Measurements from ENCODE around the gene RAPSN.

Gene RAPSN

GRCh38 chr11:47407746-47408590, 41.0 kb downstream of the RAPSN start, which contains the start of gene SLC39A13 (continued):
- TF ChIP-seq ZNF280D (tag by site-specific recombination; IDR thresholded peaks at IDR 0.05) (no peak), ZNF146 (tag by site-specific recombination; IDR thresholded peaks at IDR 0.05) (no peak), SALL2 (tag by site-specific recombination; IDR thresholded peaks at IDR 0.05; ENCODE audit: borderline replicate concordance) (no peak), ZBTB21 (tag by site-specific recombination; IDR thresholded peaks at IDR 0.05) (no peak), ZSCAN23 (tag by site-specific recombination; IDR thresholded peaks at IDR 0.05) (no peak), HOXC10 (CRISPR knock-in tag; IDR thresholded peaks at IDR 0.05) (0 out of 2 replicates have a peak, but pooled peaks have one; percentile 41), ZNF248 (tag by site-specific recombination; IDR thresholded peaks at IDR 0.05) (no peak), ZNF768 (tag by site-specific recombination; IDR thresholded peaks at IDR 0.05) (no peak), ZNF423 (tag by site-specific recombination; IDR thresholded peaks at IDR 0.05) (no peak), MZF1 (tag by site-specific recombination; IDR thresholded peaks at IDR 0.05; ENCODE audit: borderline replicate concordance) (no peak), OVOL3 (tag by site-specific recombination; IDR thresholded peaks at IDR 0.05) (no peak), ZNF747 (tag by site-specific recombination; IDR thresholded peaks at IDR 0.05) (no peak), EGR2 (tag by site-specific recombination; IDR thresholded peaks at IDR 0.05; ENCODE audit: low read depth) (no peak), KLF8 (tag by site-specific recombination; IDR thresholded peaks at IDR 0.05) (peak; percentile 72), ZNF548 (tag by site-specific recombination; IDR thresholded peaks at IDR 0.05) (no peak), ZBTB44 (tag by site-specific recombination; IDR thresholded peaks at IDR 0.05) (peak; percentile 69), SCRT1 (tag by site-specific recombination; IDR thresholded peaks at IDR 0.05; ENCODE audit: borderline replicate concordance) (no peak)

GRCh38 chr11:47406896-47407745, 41.8 kb downstream of the RAPSN start:
- no peaks in the 10 kb centered on the region for H3K4me1 ChIP-seq (ENCODE audit: control insufficient read depth, insufficient read depth, low read length)
- ChIA-PET CTCF (interaction anchor here (0.6 to 1.4 kb wide), 8 partner anchors 8 to 1159 kb away, joined by 3 to 12 read pairs (median 3); partner anchors contain the start of genes ACP2, KBTBD4, MADD and NDUFS3), POLR2A (interaction anchor here (1.2 to 6.0 kb wide), 3 partner anchors 7 to 33 kb away, joined by 3 to 37 read pairs (median 7); partner anchors contain the start of gene PSMC3)

More at GRCh38 chr11:47406896-47407745, 41.8 kb downstream of the RAPSN start:
- H3K27ac ChIP-seq (ENCODE audit: extremely low read depth, low read depth, low read length), result peak overlapping the region; percentile 82
- no peaks in the 10 kb centered on the region for H3K9me3 ChIP-seq (ENCODE audit: control insufficient read depth, insufficient read depth, low read depth, low read length)
- peaks cover 0 to 21% of the 10 kb centered on the region in 2 experiments; a peak in 1 of 3 replicates for H3K36me3 ChIP-seq (ENCODE audit: control insufficient read depth in 2 of 2, insufficient read depth in 1 of 2, low read length in 2 of 2)
- no peak for TF ChIP-seq ZNF664 (tag by site-specific recombination; IDR thresholded peaks at IDR 0.05)
- TF ChIP-seq SP2 (tag by site-specific recombination; IDR thresholded peaks at IDR 0.05), result no peak
- no peak for TF ChIP-seq ZNF423 (tag by site-specific recombination; IDR thresholded peaks at IDR 0.05)
- no peak for TF ChIP-seq ZNF157 (tag by site-specific recombination; IDR thresholded peaks at IDR 0.05)
- no peak for TF ChIP-seq ZNF521 (tag by site-specific recombination; IDR thresholded peaks at IDR 0.05)
- peak; percentile 41 for TF ChIP-seq ZNF335 (tag by site-specific recombination; conservative IDR thresholded peaks at IDR 0.05)
- TF ChIP-seq ZBTB11 (tag by site-specific recombination; conservative IDR thresholded peaks at IDR 0.05; ENCODE audit: low read depth), result no peak
- peak overlapping the region; percentile 45 for H3K4me3 ChIP-seq (ENCODE audit: low read depth, low read length)
